Uterus (tissue), 4 donors: ENCODE measurements around the gene PDZD8. TPM values are rescaled to one million over a fixed set of nuclear protein-coding genes. Genes with fewer than 3 reads are reported as not detected.

Experiments
- DNase-seq, 2 donors: peaks; one replicate each; pipeline ENCODE4 v3.0.0-alpha.2; 2019 to 2020
- H3K27ac ChIP-seq, 2 donors: fragments of 200-600 bp; sonication (generic); 1 replicate in 1 of 2; 2 replicates in 1 of 2; pipeline ENCODE4 v1.5.1; 2016 to 2018
- H3K27me3 ChIP-seq, 2 donors: fragments of 200-600 bp; sonication (generic); one replicate each; pipeline ENCODE4 v1.5.1; 2018 to 2019; ENCODE audit warnings: control low read depth in 1 of 2
- H3K36me3 ChIP-seq, 2 donors: fragments of 200-600 bp; sonication (generic); one replicate each; pipeline ENCODE4 v1.5.1; 2019; ENCODE audit warnings: control low read depth in 1 of 2
- H3K4me1 ChIP-seq, 2 donors: fragments of 200-600 bp; sonication (generic); one replicate each; pipeline ENCODE4 v1.5.1; 2018 to 2019; ENCODE audit warnings: control low read depth in 1 of 2
- H3K4me3 ChIP-seq, 2 donors: fragments of 200-600 bp; sonication (generic); 1 replicate in 1 of 2; 2 replicates in 1 of 2; pipeline ENCODE4 v1.5.1; 2018 to 2019; ENCODE audit warnings: mild to moderate bottlenecking in 1 of 2
- H3K9me3 ChIP-seq, 2 donors: fragments of 200-600 bp; sonication (generic); one replicate each; pipeline ENCODE4 v1.5.1; 2019; ENCODE audit warnings: control low read depth in 1 of 2
- POLR2A ChIP-seq, 2 donors: fragments of 450-650 bp; IDR thresholded peaks; one replicate each; pipeline ENCODE4 v1.6.1; 2016; ENCODE audit warnings: antibody characterized with exemption in 2 of 2, mild to moderate bottlenecking in 1 of 2, moderate library complexity in 1 of 2
- intact Hi-C: fragments of 100-400 bp; cut with DNase I; formaldehyde crosslinking; loops from one replicate; pipeline ENCODE4 v1.15.1; 2023; ENCODE audit warnings: low total_unique reads
- total RNA-seq, 4 donors: library from RNA; depleted of rRNA in 3 of 4; stranded (reverse); fragments of >200 nt in 3 of 4; gene quantifications; one replicate each; pipeline versions ENCODE4 v1.1.0 to v1.2.4, GENCODE V29; 2014 to 2023
- TF ChIP-seq, protein P1 (sequence below), 4 experiments: fragments of 200-600 bp in 2 of 4; fragments of 450-650 bp in 2 of 4; sonication (generic) in 2 of 4; IDR thresholded peaks; one replicate each; pipeline ENCODE4 v1.5.1; 2016 to 2019; ENCODE audit warnings: antibody characterized with exemption in 4 of 4, mild to moderate bottlenecking in 2 of 4, moderate library complexity in 1 of 4
- donor health status: DM: yes; HTN: yes; CAD: no.

The PDZD8 gene
- total RNA-seq, 4 donors from 2014 or later = 13.8 to 44.1 (median 35.6) TPM

DNA sequence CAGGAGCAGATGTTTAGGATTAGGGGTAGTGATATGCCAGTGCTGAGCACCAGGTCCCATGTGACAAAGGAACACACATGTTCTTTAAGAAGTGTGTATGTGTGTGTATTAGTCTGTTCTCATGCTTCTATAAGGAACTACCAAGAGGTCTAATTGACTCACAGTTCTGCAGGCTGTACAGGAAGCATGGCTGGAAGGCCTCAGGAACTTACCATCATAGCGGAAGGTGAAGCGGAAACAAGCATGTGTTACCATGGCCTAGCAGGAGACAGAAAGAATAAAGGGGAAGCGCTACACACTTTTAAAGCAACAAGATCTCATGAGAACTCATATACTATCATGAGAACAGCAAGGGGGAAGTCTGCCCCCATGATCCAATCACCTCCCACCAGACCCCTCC is 22.8 kb upstream of the PDZD8 start:
- H3K36me3 ChIP-seq = no peaks in the 10 kb centered on the region
- H3K9me3 ChIP-seq = no peaks in the 10 kb centered on the region
- H3K4me1 ChIP-seq = no peaks in the 10 kb centered on the region
- H3K4me3 ChIP-seq = no peak overlapping the region
- intact Hi-C loops = no loop called here
- H3K27me3 ChIP-seq = no peaks in the 10 kb centered on the region
- H3K27ac ChIP-seq = no peak overlapping the region
- TF ChIP-seq POLR2A (IDR thresholded peaks at IDR 0.05) = no peak
- TF ChIP-seq, protein P1, sequence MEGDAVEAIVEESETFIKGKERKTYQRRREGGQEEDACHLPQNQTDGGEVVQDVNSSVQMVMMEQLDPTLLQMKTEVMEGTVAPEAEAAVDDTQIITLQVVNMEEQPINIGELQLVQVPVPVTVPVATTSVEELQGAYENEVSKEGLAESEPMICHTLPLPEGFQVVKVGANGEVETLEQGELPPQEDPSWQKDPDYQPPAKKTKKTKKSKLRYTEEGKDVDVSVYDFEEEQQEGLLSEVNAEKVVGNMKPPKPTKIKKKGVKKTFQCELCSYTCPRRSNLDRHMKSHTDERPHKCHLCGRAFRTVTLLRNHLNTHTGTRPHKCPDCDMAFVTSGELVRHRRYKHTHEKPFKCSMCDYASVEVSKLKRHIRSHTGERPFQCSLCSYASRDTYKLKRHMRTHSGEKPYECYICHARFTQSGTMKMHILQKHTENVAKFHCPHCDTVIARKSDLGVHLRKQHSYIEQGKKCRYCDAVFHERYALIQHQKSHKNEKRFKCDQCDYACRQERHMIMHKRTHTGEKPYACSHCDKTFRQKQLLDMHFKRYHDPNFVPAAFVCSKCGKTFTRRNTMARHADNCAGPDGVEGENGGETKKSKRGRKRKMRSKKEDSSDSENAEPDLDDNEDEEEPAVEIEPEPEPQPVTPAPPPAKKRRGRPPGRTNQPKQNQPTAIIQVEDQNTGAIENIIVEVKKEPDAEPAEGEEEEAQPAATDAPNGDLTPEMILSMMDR (IDR thresholded peaks at IDR 0.05) = no peak
- DNase-seq = no peak

- H3K4me3 ChIP-seq = no peak overlapping the region
- no peak for TF ChIP-seq POLR2A (IDR thresholded peaks at IDR 0.05)
- TF ChIP-seq, protein P1 (IDR thresholded peaks at IDR 0.05) = no peak
- intact Hi-C loops = no loop called here
- H3K9me3 ChIP-seq = no peaks in the 10 kb centered on the region
- no peak for DNase-seq
- no peak overlapping the region for H3K27ac ChIP-seq
- no peaks in the 10 kb centered on the region for H3K27me3 ChIP-seq
- H3K36me3 ChIP-seq = no peaks in the 10 kb centered on the region
- no peaks in the 10 kb centered on the region for H3K4me1 ChIP-seq
Observed at GRCh38 chr10:117391436-117392205, 16.4 kb upstream of the PDZD8 start.

GRCh38 chr10:117390420-117390819 is 15.2 kb upstream of the PDZD8 start:
- Histone ChIP-seq H3K4me1 (no peaks in the 10 kb centered on the region), H3K27ac (no peak overlapping the region), H3K36me3 (no peaks in the 10 kb centered on the region), H3K27me3 (no peaks in the 10 kb centered on the region), H3K4me3 (no peak overlapping the region), H3K9me3 (no peaks in the 10 kb centered on the region)
- no peak for DNase-seq
- intact Hi-C loops = no loop called here
- TF ChIP-seq POLR2A (IDR thresholded peaks at IDR 0.05) = no peak
- TF ChIP-seq, protein P1 (IDR thresholded peaks at IDR 0.05) = no peak

DNA sequence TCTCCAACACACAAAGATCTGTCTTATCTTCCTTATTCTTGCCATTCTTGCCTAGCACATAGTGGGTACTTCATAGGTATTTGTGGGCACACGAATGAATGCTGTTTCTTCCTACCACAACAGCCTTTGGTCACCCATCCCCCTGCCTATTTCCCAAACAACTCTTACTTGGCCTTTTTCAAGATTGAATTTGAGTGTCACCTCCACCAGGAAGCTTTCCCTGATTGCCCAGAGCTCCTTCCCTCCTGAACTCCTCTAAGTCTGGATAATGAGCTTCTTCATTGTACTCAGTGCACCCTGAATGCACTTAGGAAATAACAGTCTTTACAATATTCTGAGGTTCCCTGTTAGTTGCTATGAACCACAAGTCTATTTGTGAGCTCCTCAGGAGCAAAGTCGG is 11.6 kb upstream of the PDZD8 start:
- H3K36me3 ChIP-seq = no peaks in the 10 kb centered on the region
- DNase-seq = no peak
- H3K4me1 ChIP-seq = no peaks in the 10 kb centered on the region
- H3K4me3 ChIP-seq = no peak overlapping the region
- TF ChIP-seq POLR2A (IDR thresholded peaks at IDR 0.05) = no peak
- TF ChIP-seq, protein P1 (IDR thresholded peaks at IDR 0.05) = no peak
- H3K27ac ChIP-seq = no peak overlapping the region
- no peaks in the 10 kb centered on the region for H3K9me3 ChIP-seq
- intact Hi-C loops = no loop called here
- H3K27me3 ChIP-seq = no peaks in the 10 kb centered on the region

GRCh38 chr10:117382861-117383260 is 7.6 kb upstream of the PDZD8 start:
- intact Hi-C loops = no loop called here
- Histone ChIP-seq H3K4me3 (no peak overlapping the region), H3K27ac (no peak overlapping the region), H3K4me1 (no peaks in the 10 kb centered on the region), H3K9me3 (no peaks in the 10 kb centered on the region), H3K36me3 (no peaks in the 10 kb centered on the region), H3K27me3 (no peaks in the 10 kb centered on the region)
- no peak for DNase-seq
- no peak for TF ChIP-seq POLR2A (IDR thresholded peaks at IDR 0.05)
- TF ChIP-seq, protein P1 (IDR thresholded peaks at IDR 0.05) = no peak
